ENCODE data around the gene CTRB2.

DNA sequence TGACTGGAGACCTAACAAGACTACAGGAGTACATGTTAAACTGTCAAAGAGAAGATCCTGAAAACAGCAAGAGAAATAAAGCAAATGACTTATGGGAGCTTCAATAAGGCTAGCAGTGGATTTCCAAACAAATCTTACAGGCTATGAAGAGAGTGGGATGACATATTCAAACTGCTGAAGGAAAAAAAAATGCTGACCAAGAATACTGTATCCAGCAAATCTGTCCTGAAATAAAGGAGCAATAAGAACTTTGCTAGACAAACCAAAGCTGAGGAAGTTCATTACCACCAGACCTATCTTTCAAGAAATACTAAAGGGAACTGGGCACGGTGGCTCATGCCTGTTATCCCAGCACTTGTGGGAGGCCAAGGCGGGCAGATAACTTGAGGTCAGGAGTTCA lies 30.0 kb downstream of the CTRB2 start:
- TF ChIP-seq POLR2AphosphoS5 (IDR thresholded peaks at IDR 0.05; ENCODE audit: low read depth, low read length) (no peak), TAF1 (IDR thresholded peaks at IDR 0.05; ENCODE audit: borderline replicate concordance, low read depth, low read length) (no peak)
